Dendritic cell treated with granulocyte-macrophage colony-stimulating factor and Interleukin-4, amounts not matched to agents 40 ng/mL and 50 ng/mL, for 4 days (primary cell): ENCODE results near the gene RSPH10B2.
"Not testable (repeated sequence)": the region's sequence is repeated elsewhere in the genome, so short reads cannot be mapped to it uniquely, and the experiment has no call there.

Source experiments
- H3K27ac Mint-ChIP-seq: one replicate; pipeline ENCODE4 v1.8.0; 2022; ENCODE audit warnings: mild to moderate bottlenecking, mixed read lengths
- H3K27me3 Mint-ChIP-seq: one replicate; pipeline ENCODE4 v1.8.0; 2022; ENCODE audit warnings: mild to moderate bottlenecking, mixed read lengths
- H3K36me3 Mint-ChIP-seq: one replicate; pipeline ENCODE4 v1.8.0; 2022; ENCODE audit warnings: low read depth, mixed read lengths
- H3K4me1 Mint-ChIP-seq: one replicate; pipeline ENCODE4 v1.8.0; 2022; ENCODE audit warnings: low read depth, mixed read lengths
- H3K4me3 Mint-ChIP-seq: one replicate; pipeline ENCODE4 v1.8.0; 2022; ENCODE audit warnings: mild to moderate bottlenecking, moderate library complexity, mixed read lengths
- H3K9me3 Mint-ChIP-seq: one replicate; pipeline ENCODE4 v1.8.0; 2022; ENCODE audit warnings: mixed read lengths
- intact Hi-C: fragments of 100-400 bp; cut with micrococcal nuclease; formaldehyde crosslinking; loops from one replicate; pipeline ENCODE4 v1.15.0; 2022

RSPH10B2 gene

GRCh38 chr7:6753964-6754363 lies at the start of gene RSPH10B2:
Gene RSPH10B2, plus strand, starts transcription at chr7:6754103. Its CDS starts 3,575 bp downstream, at chr7:6757678.
- H3K27ac Mint-ChIP-seq, H3K4me3 Mint-ChIP-seq, H3K9me3 Mint-ChIP-seq, intact Hi-C loops, H3K27me3 Mint-ChIP-seq, H3K4me1 Mint-ChIP-seq: not testable (repeated sequence)
- H3K36me3 Mint-ChIP-seq = peaks cover 10% of the 10 kb centered on the region

GRCh38 chr7:6705959-6706665 lies 47.8 kb upstream of the RSPH10B2 start:
- Mint-ChIP-seq H3K27me3 (peaks cover 27% of the 10 kb centered on the region), H3K27ac (peak overlapping the region; percentile 88), H3K36me3 (peaks cover 26% of the 10 kb centered on the region), H3K4me1 (peaks cover 45% of the 10 kb centered on the region), H3K4me3 (peak overlapping the region; percentile 92), H3K9me3 (peaks cover 41% of the 10 kb centered on the region)
- intact Hi-C loops = loop anchor here (1.0 to 10.0 kb wide), 3 partner anchors 23 to 859 kb away; partner anchors contain the start of genes MIOS and ZNF316

- H3K4me3 Mint-ChIP-seq = peak within 1 kb of the TSS; percentile 92
- H3K9me3 Mint-ChIP-seq = peaks cover 34% of the 10 kb centered on the region
- H3K27ac Mint-ChIP-seq = peak within 1 kb of the TSS; percentile 88
- H3K4me1 Mint-ChIP-seq = peaks cover 38% of the 10 kb centered on the region
- intact Hi-C loops = loop anchor here (1.0 to 10.0 kb wide), 3 partner anchors 22 to 858 kb away; partner anchors contain the start of genes MIOS and ZNF316
- peaks cover 27% of the 10 kb centered on the region for H3K27me3 Mint-ChIP-seq
- H3K36me3 Mint-ChIP-seq = peaks cover 26% of the 10 kb centered on the region
Measured at GRCh38 chr7:6706666-6707407, 47.1 kb upstream of the RSPH10B2 start, which contains the start of gene ZNF12. Gene ZNF12, minus strand, starts transcription at chr7:6706947. Its CDS starts 1,774 bp downstream, at chr7:6705173.

- Mint-ChIP-seq H3K4me1 (peaks cover 24% of the 10 kb centered on the region), H3K27me3 (peaks cover 32% of the 10 kb centered on the region), H3K27ac (no peak overlapping the region), H3K36me3 (peaks cover 26% of the 10 kb centered on the region), H3K9me3 (peaks cover 19% of the 10 kb centered on the region), H3K4me3 (no peak overlapping the region)
- intact Hi-C loops = loop anchor here (10.0 kb wide), 1 partner anchor 856 kb away; the partner anchor contains the start of gene MIOS
Measured at GRCh38 chr7:6708304-6708703, 45.6 kb upstream of the RSPH10B2 start.

GRCh38 chr7:6709808-6710207 lies 44.1 kb upstream of the RSPH10B2 start:
- H3K36me3 Mint-ChIP-seq = peaks cover 24% of the 10 kb centered on the region
- H3K4me1 Mint-ChIP-seq = peaks cover 16% of the 10 kb centered on the region
- H3K27me3 Mint-ChIP-seq = peaks cover 32% of the 10 kb centered on the region
- intact Hi-C loops = loop anchor here (10.0 kb wide), 1 partner anchor 855 kb away; the partner anchor contains the start of gene MIOS
- H3K9me3 Mint-ChIP-seq = peaks cover 12% of the 10 kb centered on the region
- H3K27ac Mint-ChIP-seq = no peak overlapping the region
- H3K4me3 Mint-ChIP-seq = no peak overlapping the region

GRCh38 chr7:6714360-6714759 lies 39.5 kb upstream of the RSPH10B2 start:
- no peak overlapping the region for H3K27ac Mint-ChIP-seq
- H3K27me3 Mint-ChIP-seq = peaks cover 36% of the 10 kb centered on the region
- H3K4me3 Mint-ChIP-seq = no peak overlapping the region
- no peaks in the 10 kb centered on the region for H3K4me1 Mint-ChIP-seq
- H3K9me3 Mint-ChIP-seq = no peaks in the 10 kb centered on the region
- H3K36me3 Mint-ChIP-seq = no peaks in the 10 kb centered on the region
- intact Hi-C loops = no loop called here

GRCh38 chr7:6715898-6716297 lies 38.0 kb upstream of the RSPH10B2 start:
- H3K4me1 Mint-ChIP-seq, H3K36me3 Mint-ChIP-seq, H3K27ac Mint-ChIP-seq, H3K4me3 Mint-ChIP-seq, H3K9me3 Mint-ChIP-seq, intact Hi-C loops: not testable (repeated sequence)
- H3K27me3 Mint-ChIP-seq = peaks cover 29% of the 10 kb centered on the region

GRCh38 chr7:6718124-6718523 lies 35.8 kb upstream of the RSPH10B2 start:
- Mint-ChIP-seq H3K9me3 (no peaks in the 10 kb centered on the region), H3K36me3 (no peaks in the 10 kb centered on the region), H3K4me3 (no peak overlapping the region), H3K4me1 (no peaks in the 10 kb centered on the region), H3K27me3 (peaks cover 37% of the 10 kb centered on the region), H3K27ac (no peak overlapping the region)
- intact Hi-C loops = no loop called here

GRCh38 chr7:6724351-6724750 lies 29.6 kb upstream of the RSPH10B2 start:
- H3K27me3 Mint-ChIP-seq = peaks cover 27% of the 10 kb centered on the region
- H3K27ac Mint-ChIP-seq, intact Hi-C loops, H3K4me3 Mint-ChIP-seq, H3K36me3 Mint-ChIP-seq, H3K9me3 Mint-ChIP-seq: not testable (repeated sequence)
- peaks cover 11% of the 10 kb centered on the region for H3K4me1 Mint-ChIP-seq

- Mint-ChIP-seq H3K4me3 (no peak overlapping the region), H3K27me3 (peaks cover 27% of the 10 kb centered on the region), H3K4me1 (peaks cover 13% of the 10 kb centered on the region), H3K27ac (no peak overlapping the region), H3K36me3 (peaks cover 11% of the 10 kb centered on the region), H3K9me3 (no peaks in the 10 kb centered on the region)
- intact Hi-C loops = loop anchor here (5.0 kb wide), 1 partner anchor 138 kb away; no protein-coding TSS in a partner anchor
Measured at GRCh38 chr7:6725003-6725402, 28.9 kb upstream of the RSPH10B2 start.

GRCh38 chr7:6726341-6726740 lies 27.6 kb upstream of the RSPH10B2 start:
- H3K4me3 Mint-ChIP-seq, H3K9me3 Mint-ChIP-seq, H3K27ac Mint-ChIP-seq: not testable (repeated sequence)
- H3K36me3 Mint-ChIP-seq = peaks cover 21% of the 10 kb centered on the region
- H3K27me3 Mint-ChIP-seq = peaks cover 20% of the 10 kb centered on the region
- intact Hi-C loops = loop anchor here (5.0 kb wide), 1 partner anchor 139 kb away; no protein-coding TSS in a partner anchor
- H3K4me1 Mint-ChIP-seq = peaks cover 26% of the 10 kb centered on the region

GRCh38 chr7:6727663-6728062 lies 26.2 kb upstream of the RSPH10B2 start:
- Mint-ChIP-seq H3K36me3 (peaks cover 34% of the 10 kb centered on the region), H3K4me1 (peaks cover 34% of the 10 kb centered on the region), H3K4me3 (no peak overlapping the region), H3K9me3 (no peaks in the 10 kb centered on the region), H3K27ac (no peak overlapping the region), H3K27me3 (peaks cover 10% of the 10 kb centered on the region)
- intact Hi-C loops = loop anchor here (2.0 to 5.0 kb wide), 2 partner anchors 21 to 140 kb away; partner anchors contain the start of gene ZNF12

- peak overlapping the region; percentile 85 for H3K4me3 Mint-ChIP-seq
- H3K27ac Mint-ChIP-seq = peak overlapping the region; percentile 82
- peaks cover 34% of the 10 kb centered on the region for H3K4me1 Mint-ChIP-seq
- intact Hi-C loops = loop anchor here (2.0 to 5.0 kb wide), 2 partner anchors 22 to 142 kb away; partner anchors contain the start of gene ZNF12
- not testable (repeated sequence) for H3K9me3 Mint-ChIP-seq, H3K27me3 Mint-ChIP-seq
- peaks cover 48% of the 10 kb centered on the region for H3K36me3 Mint-ChIP-seq
Measured at GRCh38 chr7:6728893-6729491, 24.9 kb upstream of the RSPH10B2 start.
